RKO (cell line): Measurements from ENCODE around the gene DNAAF5.

Experiments used
- DNase-seq: peaks from one replicate; pipeline ENCODE4 v3.0.0-alpha.2; 2016; ENCODE audit warnings: low spot score

DNAAF5 gene

DNA sequence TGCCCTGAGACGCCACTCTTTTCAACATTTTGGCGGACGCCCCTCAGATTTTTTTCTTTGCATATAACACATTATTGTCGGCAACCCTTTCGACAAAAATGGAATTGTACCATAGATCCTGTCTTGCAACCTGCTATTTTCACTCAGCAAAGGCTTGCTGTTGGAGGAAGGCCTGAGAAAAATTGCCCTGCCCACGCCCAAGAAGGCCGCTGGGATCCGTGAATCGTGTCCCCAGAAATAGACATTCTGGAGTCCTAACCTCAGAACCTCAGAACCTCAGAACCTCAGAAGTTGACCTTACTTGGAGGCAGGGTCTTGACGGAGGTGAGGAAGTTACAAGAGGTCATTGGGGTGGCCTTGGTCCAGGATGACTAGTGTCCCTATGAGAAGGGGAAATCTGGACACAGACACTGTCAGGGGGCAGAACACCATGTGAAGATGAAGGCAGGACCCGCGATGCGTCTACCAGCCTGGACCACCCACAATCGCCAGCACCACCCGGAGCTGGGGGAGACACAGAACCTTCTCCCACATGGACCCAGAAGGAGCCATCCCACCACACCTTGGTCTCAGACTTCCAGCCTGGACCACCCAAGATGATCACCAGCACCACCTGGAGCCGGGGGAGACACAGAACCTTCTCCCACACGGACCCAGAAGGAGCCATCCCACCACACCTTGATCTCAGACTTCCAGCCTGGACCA, 19.1 kb upstream of the DNAAF5 start:
- DNase-seq = no peak

DNA sequence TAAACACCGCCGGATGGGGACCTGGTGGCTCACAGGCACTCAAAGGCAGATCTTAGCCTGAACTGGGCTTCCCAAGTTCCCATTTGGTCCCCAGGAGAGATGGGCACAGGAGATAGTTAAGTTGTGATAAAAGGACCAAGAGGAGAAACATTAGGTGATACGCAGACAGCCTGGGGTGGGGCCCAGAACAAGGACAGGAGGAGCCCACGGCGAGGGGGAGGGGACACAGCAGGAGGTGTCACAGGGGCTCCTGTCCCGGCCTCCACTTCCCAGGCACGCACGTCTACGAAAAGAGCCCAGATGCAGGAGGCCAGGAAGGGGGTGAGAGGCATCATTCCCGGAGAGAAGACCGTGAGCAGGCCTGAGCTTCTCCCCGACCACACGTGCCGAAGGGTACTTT, 16.3 kb upstream of the DNAAF5 start:
- no peak for DNase-seq

DNA sequence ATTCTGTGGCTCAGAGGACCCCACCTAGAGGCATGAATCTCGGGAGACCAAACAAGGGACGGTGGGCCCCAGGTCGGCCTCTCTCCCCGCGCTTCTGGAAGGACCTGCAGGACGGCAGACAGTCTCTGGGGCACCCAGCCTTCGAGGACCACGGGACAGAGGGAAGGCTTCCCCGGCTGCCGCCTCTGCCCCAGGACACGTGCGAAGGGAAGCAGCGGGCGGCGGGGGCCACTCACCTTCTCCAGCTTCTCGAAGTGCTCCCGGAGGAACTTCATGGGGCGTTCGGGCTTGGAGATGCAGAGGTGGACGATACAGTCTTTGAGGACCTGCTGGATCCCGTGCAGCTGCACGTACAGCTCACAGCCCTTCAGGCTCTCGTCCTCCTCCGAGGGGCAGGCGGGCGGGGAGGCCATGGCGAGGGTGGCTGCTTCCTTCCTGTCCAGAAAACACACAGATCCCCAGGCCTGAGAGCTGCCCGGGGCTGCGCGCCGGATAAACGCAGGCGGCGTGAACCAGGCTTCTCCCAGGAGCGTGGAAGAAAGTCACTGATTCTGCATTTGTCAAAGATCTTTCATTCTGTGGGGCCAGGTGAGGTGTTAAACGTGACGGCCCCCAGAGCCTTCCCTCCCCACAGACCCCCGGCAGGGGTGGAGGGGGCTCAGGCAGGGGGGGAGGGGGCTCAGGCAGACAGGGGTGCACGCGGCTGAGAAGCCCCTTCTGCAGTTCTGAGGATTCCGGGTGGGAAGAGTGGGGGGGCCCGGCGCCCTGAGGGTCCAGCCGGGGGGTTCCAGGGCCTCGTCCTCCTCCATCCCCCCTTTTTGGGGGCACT, 15.2 kb upstream of the DNAAF5 start:
- no peak for DNase-seq

DNA sequence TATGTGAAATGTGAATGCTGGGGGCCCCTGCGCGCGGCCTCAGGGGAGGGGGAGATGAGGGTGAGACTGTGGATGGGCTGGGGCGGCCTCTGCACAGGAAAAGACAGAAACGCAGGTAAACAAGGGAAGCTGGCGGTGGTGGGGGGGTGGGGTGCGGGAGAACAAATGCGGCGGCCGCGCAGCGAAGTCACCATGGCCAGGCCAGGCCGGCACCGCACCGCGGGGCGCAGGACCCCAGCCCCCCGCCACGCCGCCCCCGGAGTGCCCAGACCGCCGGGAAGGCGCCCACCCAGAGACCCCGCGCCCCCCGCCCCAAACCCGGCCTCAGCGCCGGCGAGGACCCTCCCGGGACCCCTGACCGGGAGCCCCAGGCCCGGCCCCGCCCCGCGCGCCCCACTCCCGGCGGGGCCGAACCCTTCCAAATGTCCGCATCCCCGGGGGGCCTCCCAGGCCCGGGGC, 14.5 kb upstream of the DNAAF5 start:
- no peak for DNase-seq

DNA sequence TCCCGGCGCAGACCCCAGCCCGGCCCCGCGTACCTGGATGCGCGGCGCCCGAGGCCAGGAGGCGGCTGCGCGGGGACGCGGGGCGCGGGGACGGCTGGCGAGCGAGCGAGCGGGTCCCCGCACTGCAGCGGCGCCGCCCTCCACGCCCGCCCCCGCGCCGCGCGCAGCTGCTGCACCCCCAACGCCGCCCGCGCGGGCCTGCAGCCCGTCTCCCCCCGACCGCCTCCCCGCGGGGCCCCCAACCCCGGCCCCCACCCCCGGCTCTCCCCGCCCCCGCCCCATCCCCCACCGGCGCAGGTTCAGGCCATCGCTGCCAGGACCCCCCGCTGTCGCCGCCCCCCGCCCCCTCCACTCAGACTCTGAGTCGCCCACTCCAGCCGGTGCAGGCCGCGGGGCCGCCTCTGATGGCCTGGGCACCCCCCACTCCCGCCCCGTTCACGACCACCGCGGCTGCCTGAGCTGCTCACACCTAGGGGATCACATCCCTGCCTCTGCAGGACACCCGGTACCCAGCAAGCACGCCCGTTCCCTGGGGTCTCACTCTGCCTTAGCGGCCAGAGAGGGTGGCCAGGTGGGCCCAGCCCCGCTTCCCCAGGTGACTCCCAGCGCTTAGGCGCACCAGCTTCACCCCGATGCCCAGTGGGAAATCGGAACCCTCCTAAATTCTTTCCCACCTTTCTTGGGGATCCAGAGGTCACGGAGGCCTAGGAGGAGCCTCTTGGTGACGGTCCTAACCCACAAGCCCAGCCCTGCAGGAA, 13.9 kb upstream of the DNAAF5 start:
- DNase-seq = no peak

DNA sequence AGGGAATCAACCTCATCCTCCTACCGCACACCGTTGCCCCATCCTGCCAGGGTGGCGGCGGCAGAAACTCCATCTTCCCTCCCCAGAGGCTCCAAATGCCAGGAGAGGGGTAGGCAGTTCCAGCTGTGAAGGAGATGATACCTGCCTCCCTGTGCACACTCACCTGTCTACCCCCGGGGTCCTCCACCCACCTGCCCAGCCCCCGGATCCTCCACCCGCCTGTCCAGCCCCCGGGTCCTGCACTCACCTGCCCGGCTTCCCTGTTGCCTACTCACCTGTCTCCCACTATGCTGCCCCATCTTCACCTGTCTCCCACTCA, 13.4 kb upstream of the DNAAF5 start:
- DNase-seq = no peak

DNA sequence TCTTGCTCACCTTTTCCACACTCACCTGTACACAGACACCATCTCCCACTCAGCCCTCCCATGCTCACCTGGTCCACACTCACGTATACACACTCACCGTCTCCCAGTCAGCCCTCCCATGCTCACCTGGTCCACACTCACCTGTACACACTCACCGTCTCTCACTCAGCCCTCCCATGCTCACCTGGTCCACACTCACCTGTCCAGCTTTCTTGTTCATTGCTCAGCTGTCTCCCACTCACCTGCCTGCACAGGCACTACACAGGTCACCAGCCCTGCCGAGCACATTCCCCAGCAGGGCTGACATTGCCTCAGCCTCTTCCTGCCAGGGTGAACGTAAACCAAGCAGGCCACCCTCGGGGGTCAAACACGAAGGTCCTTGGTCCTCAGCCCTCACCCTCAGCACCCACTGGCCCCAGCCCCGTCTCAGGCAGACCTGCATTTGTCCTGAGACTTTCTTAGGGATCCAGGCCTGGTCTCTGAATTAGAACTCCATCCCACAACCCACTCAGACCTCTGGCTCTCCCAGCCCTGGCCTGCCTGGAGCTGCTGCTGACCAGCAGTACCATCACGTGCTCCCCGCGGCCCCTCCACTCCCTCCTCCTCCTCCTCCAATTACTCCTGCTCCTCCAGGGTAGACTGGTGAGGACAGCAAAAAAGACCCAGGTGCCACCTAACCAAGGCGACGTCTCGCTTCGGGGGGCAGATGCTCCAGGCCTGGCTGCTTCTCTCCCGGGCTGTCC, 12.8 kb upstream of the DNAAF5 start:
- no peak for DNase-seq

DNA sequence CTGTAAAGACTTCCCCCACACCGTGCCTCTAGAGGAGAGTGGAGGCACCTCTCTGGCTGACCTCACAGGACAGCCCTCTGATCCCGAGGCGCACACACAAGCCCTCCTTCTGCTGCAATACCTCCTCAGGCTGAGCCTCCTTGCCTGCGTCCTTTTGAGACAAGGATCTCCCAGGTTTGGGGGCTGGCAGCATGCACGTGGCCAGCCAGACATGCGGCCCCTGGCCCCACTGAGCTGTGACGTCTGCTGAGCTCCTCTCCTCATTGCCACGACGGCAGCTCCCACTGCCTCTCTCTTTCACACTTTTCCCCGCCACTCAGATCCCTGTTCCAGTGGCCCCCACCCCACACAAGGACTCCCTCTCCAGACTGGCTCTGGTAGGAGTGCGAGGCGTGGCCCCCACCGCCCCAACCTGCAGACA, 12.2 kb upstream of the DNAAF5 start:
- no peak for DNase-seq

DNA sequence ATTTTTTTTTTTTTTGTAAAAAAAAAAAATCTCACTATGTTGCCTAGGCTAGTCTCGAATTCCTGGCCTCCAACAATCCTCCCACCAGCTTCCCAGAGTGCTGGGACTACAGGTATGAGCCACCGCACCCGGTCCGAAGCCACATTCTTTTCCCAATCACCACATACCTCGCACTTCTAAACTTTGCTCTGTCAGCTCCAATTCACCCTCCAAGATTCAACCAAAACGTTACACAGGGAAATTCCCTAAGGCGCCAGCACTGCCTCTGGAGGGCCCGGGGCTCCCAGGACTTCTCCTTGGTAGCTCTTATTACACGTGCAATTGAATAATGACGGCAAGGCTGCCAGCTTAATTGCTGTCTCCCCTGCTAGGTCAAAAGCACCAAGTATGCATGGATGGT, 10.3 kb upstream of the DNAAF5 start:
- DNase-seq = no peak

DNA sequence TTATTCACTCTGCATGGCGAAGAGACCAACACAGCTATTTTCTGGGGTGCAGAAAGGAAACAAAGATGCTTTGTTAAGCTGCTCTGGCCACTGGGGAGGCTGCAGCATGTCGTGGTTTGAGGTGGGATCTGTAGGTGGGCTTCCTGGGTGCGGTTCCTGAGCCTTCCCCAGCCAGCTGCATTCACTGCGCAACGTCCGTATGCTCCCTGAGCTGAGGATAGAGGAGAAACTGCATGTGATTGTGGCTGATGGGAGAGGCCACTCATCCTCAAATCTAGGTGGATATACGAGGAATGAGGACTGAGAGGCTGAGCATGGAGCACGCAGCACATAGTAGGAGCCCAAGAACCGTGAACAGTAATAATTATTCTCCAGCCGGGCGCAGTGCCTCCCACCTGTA, 9.9 kb upstream of the DNAAF5 start:
- DNase-seq = no peak

DNA sequence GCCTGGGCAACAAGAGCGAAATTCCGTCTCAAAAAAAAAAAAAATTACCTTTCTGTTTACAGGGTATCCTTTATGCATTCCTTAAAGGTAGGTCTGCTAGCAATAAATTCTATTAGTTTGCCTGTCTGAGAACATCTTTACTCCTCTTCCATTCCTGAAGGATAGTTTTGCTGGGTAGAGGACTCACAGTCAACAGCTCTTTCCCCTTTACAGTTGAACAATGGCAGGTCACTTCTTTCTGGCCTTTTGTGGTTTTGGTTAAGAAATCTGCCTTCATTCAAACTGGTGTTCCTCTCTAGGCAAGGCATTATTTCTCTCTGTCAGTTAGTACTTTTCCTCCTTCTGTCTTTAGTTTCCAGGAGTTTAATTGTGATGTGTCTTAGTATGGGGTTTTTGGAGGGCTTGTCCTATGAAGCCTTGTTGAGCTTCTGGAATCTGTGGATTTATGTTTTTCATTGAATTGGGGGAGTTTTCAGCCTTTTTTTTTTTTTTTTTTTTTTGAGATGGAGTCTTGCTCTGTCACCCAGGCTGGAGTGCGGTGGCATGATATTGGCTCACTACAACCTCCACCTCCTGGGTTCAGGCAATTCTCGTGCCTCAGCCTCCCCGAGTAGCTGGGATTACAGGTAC, 4.8 kb upstream of the DNAAF5 start:
- DNase-seq = no peak

DNA sequence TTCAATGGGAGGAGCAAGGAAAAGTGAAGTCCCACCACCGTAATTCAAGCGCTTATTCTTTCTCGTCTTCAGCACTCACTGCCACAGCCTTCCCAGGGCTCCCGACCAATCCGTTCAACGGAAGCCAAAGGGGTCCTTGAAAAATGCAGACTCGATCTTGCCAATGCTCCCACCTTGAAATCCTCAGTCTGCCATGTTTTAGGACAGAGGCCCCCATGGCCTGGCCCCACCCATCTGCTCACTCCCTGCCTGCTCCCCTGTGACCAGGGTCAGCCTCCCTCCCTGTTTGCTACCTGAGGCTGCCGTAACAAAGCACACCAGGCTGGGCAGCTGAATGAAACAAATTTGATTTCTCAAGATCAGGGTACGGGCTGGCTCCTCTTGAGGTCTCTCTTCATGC, 3.0 kb upstream of the DNAAF5 start:
- no peak for DNase-seq

DNA sequence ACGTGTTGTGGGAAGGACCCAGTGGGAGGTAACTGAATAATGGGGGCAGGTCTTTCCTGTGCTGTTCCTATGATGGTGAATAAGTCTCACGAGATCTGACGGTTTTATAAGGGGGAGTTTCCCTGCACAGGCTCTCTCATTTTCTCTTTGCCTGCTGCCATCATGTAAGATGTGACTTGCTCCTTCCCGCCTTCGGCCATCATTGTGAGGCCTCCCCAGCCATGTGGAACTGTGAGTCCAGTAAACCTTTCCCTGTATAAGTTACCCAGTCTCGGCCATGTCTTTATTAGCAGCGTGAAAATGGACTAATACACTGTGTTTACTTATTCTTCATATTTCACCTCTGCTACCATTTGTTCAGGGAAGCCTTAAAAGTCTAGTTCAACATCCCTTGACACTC, 2.2 kb upstream of the DNAAF5 start:
- no peak for DNase-seq

DNA sequence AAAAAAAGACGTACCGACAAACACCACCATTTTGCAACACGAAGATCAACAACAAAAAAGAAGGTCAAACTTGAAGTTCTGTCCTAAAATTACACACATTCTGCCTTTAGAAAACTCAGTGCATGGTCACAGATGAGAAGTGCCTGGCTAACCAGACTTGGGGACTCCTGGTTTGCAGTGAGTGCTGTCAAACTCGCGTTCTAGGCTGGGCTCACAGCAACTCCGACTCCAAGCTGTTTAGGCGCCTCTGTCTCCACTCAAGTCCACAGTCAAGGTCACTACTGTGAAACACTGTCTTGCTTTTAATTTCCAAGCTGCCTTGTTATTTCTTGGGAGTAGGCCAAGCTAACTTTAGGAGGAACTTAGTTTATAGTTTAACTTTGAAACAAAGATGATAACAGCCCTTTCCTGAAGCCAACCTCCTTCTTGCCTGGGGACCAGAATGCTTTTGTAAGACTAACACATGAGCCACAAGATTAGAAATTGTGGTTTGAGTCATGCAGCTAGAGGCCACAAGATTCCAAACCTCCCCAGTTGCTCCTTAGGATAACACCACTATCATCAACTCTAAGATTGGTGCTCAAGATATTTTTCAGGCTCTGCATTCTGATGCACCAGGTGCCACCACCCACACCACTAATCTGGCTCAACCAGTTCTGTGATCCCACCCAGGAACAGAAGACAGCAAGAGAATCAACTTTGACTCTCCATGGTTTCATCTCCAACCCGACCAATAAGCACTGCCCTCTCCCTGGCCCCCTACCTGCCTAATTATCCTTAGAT, 1.1 kb upstream of the DNAAF5 start:
- DNase-seq = peak; percentile 69

DNA sequence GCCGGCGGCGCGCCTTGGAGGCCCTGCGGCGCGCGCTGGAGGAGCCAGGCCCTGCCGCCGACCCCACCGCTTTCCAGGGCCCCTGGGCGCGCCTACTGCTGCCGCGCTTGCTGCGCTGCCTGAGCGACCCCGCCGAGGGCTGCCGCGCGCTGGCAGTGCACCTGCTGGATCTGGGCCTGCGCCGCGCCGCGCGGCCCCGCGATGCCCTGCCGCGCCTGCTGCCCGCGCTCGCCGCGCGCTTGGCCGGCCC, 280 bp downstream of the DNAAF5 start:
- DNase-seq = no peak

DNA sequence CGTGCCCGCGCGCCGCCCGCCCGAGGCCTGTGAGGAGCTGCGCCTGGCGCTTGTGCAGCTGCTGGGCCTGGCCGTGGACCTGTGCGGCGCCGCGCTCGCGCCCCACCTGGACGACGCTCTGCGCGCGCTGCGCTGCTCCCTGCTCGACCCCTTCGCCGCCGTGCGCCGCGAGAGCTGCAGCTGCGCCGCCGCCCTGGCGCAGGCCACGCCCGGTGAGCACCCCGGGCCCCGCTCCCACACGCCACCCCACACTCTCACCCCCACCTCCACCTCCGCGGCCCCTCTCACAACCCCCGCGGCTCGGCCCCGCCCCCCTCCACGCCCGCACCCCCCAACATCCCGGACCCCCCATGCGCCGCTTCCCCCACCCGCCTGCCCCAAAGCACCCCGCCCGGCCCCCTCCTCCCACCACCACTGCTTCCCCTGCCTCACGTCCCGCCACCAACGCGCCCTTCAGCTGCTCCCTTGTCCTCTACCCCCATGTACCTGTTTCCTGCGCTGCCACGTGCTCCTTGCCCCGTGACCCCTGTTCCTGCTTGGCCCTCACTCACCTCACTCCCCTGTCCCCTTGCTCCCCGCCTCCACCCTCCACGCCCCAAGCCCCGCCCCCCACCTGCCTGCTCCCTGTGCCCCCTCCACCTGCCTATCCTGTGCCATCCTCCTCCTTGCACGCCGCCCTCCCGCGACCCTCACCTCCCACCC, 756 bp downstream of the DNAAF5 start, which contains the start of gene PRKAR1B:
Gene PRKAR1B, minus strand, starts transcription at position 178 of the 702 bp plus-strand sequence. CDS start 15,776 bp downstream, outside the sequence.
- peak; percentile 57 for DNase-seq

DNA sequence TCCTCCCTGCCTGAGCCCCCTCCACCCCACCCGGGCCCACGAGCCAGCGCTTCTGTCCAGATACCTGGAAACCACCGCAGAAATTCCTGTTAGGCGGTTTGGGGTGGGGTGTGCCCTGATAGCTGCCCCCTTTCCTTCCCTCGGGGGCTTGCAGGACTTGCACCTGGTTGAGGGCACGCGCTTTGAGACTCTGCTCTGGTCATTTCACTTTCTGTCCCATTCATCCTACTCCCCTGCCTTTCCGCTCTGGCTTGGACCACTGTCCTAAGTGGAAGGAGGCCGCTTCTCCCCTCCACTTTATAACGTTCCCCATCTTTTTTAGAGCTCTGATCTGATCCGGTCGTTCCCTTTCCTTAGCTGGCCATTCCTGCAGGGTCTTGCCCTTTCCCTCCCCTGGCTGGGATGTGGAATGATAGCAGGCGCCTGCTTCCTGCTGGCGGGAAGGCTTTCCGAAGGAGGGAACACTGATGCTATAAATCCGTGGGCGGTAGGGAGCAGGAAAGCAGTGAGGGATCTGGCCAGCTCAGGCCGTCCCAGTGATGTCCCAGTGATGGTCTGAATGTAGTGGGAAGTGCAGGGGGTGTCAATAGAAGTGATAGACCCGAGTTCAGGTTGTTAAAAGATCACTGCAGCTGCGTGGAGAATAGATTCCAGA, 1.4 kb downstream of the DNAAF5 start:
- peak; percentile 75 for DNase-seq

DNA sequence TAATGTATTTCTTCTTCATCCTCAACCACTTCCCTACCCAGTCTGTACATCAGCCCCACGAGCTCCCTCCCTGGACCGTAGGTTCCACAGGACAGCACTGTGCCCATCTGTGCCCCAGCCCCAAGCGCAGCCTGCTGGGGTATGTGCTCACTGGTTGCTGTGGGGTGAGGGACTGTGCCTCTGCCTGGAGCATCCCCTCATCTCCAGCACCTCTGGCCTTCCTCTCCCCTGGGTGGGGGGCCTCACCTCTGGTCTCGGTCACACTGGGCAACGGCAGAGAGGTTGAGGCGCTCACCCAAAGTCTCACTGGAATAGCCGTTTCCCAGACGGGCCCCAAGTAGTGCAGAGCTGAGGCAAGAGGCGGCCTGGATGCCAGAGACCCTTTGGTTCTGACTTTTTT, 2.1 kb downstream of the DNAAF5 start:
- no peak for DNase-seq

DNA sequence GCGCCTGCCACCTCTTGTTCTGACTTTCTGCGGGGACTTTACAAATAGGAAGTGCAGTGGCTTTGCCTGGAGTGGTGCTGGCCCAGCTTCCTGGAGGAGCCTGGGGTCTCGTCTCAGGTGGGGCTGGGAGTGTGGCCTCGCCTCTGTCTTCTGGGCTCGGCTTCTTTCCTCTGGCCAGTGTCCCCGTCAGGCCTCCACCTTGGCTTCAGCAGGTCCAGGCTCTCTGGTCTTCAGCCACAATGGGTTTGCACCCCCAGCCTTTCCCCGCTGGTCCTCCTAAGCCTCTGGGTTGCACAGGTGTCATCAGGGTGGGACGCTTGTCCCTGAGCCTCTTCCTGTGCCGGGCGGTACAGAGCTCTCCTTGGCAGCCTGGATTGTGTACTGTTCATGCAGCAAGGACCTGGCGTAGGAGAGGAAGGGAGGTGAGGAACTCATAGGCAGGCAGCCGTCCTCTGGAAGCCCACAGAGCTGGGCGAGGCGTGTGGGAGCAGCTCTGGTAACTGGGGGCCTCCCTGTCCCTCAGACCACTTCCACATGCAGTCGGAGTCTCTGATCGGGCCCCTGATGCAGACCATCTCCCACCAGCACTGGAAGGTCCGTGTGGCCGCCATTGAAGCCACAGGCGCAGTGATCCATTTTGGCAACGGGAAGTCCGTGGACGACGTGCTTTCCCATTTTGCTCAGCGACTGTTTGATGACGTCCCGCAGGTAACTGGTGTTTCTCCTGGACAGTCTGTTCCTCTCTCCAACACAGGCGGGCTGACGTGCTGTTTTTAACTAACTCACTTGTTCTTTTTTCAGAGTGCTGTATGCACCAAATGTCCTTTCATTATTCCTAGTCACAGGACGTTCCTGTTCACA, 2.9 kb downstream of the DNAAF5 start:
- no peak for DNase-seq
